Mammary epithelial cell (primary cell): Measurements from ENCODE around the gene NRG3.

Experiments used
- EZH2 ChIP-seq: IDR thresholded peaks from 2 replicates; pipeline ENCODE4 v1.6.1; 2012; ENCODE audit warnings: low read length, inconsistent platforms, borderline replicate concordance
- TF ChIP-seq, protein P1 (sequence below), 2 donors: IDR thresholded peaks in 1 of 2; conservative IDR thresholded peaks in 1 of 2; 2 replicates each; pipeline ENCODE4 v1.5.1; 2011 to 2012; ENCODE audit warnings: inconsistent platforms in 2 of 2, low read length in 2 of 2, mild to moderate bottlenecking in 2 of 2, control low read depth in 1 of 2, low read depth in 1 of 2; ENCODE audit not compliant: insufficient read depth in 1 of 2; ENCODE audit errors: extremely low read depth in 1 of 2

DNA sequence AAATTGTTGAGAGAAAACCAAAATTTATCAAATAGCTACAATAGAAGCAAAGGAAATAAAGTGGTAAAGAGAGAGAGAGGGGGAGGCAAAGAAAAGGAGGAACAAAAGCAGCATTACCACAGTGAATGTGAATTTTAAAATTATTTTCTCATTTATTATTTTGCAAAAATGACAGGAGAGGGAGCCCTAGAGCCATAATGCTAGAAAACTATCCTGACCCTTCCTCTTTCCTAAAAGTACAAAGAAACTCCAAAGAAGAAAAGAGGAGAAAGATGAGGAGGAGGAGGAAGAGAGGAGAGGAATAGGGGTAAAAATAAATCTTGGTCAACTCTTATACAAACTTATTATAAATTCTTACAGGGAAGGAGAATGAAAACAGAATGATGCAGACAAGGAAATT lies 921.5 kb downstream of the NRG3 start:
- TF ChIP-seq, protein P1, sequence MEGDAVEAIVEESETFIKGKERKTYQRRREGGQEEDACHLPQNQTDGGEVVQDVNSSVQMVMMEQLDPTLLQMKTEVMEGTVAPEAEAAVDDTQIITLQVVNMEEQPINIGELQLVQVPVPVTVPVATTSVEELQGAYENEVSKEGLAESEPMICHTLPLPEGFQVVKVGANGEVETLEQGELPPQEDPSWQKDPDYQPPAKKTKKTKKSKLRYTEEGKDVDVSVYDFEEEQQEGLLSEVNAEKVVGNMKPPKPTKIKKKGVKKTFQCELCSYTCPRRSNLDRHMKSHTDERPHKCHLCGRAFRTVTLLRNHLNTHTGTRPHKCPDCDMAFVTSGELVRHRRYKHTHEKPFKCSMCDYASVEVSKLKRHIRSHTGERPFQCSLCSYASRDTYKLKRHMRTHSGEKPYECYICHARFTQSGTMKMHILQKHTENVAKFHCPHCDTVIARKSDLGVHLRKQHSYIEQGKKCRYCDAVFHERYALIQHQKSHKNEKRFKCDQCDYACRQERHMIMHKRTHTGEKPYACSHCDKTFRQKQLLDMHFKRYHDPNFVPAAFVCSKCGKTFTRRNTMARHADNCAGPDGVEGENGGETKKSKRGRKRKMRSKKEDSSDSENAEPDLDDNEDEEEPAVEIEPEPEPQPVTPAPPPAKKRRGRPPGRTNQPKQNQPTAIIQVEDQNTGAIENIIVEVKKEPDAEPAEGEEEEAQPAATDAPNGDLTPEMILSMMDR (conservative IDR thresholded peaks at IDR 0.05 in 1 of 2, IDR thresholded peaks at IDR 0.05 in 1 of 2; ENCODE audit: extremely low read depth in 1 of 2, insufficient read depth in 1 of 2, low read depth in 1 of 2, low read length in 2 of 2), result peak; percentile 45 to 52
- TF ChIP-seq EZH2, result no peak
